ENCODE data around the gene AHRR. TPM values are rescaled to one million over a fixed set of nuclear protein-coding genes. Genes with fewer than 3 reads are reported as not detected.

Gene AHRR
- total RNA-seq, 6 experiments from 2014 or later: 0.06 to 0.81 (median 0.43) TPM

DNA sequence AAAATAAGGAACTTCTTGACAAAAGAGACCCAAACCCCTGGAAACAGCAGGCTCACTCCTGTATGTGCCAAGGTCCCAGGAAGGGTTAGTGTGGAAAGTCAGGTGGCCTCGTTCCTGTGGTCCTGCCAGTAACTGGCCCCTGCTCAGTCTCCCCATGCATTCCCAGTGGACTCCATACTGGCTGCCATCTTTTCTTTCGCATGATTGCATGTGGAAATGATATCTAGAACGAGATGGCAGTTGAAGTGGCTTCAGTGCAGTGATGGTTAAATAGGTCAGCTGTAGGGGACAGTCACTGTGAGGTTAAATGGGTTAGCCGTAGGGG is 30.4 kb downstream of the AHRR start:
- no peak for DNase-seq
- intact Hi-C loops (cut with DNase I): no loop called here
- 64% methylated on average over 4 of the region's 4 CpGs for WGBS (ENCODE audit: insufficient coverage, low coverage, low lambda C conversion rate, missing lambda C conversion rate)

DNA sequence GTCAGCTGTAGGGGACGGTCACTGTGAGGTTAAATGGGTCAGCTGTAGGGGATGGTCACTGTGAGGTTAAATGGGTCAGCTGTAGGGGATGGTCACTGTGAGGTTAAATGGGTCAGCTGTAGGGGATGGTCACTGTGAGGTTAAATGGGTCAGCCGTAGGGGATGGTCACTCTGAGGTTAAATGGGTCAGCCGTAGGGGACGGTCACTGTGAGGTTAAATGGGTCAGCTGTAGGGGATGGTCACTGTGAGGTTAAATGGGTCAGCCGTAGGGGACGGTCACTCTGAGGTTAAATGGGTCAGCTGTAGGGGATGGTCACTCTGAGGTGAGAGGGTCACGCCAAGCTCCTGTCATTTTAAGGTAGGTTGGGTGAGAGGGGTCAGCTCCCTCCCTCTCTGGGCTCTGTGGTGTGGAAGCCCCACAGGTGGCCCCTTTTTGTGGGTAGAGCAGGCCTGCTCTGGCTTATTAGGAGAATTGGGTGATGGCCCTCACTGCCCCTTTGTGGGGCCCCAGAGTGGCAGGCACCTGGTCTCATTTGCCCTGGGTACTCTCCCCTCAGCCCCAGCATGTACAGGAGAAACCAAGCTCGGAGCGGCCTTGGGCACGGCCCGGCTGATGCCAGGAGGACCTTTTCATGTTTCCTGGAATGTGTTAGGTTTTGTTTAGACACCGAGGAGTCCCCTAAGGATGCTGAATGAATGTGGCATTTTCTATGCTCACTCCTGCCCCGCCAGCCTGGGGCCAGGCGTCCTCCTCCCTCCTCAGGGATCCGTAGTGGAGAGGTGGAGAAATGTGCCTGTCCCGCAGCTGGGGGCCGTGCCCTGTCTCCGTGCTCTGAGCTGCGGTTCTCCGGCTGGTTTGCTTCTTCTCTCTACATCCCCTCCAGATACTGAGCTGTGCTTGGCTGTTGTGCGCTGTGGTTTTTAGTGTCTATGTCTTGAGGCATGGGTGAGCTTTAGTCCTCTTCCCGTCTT is 31.4 kb downstream of the AHRR start:
- DNase-seq (no peak), ATAC-seq (peak in 1 of 4 donors; percentile 30)
- intact Hi-C loops (cut with DNase I): no loop called here

More for the DNA sequence above, 30.4 kb downstream of the AHRR start:
- Histone ChIP-seq H3K27me3 (no peaks in the 10 kb centered on the region), H3K4me3 (no peak overlapping the region), H3K9me3 (no peaks in the 10 kb centered on the region), H3K36me3 (no peaks in the 10 kb centered on the region), H3K4me1 (no peaks in the 10 kb centered on the region), H3K27ac (no peak overlapping the region)
- TF ChIP-seq, protein P1, sequence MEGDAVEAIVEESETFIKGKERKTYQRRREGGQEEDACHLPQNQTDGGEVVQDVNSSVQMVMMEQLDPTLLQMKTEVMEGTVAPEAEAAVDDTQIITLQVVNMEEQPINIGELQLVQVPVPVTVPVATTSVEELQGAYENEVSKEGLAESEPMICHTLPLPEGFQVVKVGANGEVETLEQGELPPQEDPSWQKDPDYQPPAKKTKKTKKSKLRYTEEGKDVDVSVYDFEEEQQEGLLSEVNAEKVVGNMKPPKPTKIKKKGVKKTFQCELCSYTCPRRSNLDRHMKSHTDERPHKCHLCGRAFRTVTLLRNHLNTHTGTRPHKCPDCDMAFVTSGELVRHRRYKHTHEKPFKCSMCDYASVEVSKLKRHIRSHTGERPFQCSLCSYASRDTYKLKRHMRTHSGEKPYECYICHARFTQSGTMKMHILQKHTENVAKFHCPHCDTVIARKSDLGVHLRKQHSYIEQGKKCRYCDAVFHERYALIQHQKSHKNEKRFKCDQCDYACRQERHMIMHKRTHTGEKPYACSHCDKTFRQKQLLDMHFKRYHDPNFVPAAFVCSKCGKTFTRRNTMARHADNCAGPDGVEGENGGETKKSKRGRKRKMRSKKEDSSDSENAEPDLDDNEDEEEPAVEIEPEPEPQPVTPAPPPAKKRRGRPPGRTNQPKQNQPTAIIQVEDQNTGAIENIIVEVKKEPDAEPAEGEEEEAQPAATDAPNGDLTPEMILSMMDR (IDR thresholded peaks at IDR 0.05): no peak
- TF ChIP-seq POLR2A (IDR thresholded peaks at IDR 0.05): no peak
- no peak for ATAC-seq

DNA sequence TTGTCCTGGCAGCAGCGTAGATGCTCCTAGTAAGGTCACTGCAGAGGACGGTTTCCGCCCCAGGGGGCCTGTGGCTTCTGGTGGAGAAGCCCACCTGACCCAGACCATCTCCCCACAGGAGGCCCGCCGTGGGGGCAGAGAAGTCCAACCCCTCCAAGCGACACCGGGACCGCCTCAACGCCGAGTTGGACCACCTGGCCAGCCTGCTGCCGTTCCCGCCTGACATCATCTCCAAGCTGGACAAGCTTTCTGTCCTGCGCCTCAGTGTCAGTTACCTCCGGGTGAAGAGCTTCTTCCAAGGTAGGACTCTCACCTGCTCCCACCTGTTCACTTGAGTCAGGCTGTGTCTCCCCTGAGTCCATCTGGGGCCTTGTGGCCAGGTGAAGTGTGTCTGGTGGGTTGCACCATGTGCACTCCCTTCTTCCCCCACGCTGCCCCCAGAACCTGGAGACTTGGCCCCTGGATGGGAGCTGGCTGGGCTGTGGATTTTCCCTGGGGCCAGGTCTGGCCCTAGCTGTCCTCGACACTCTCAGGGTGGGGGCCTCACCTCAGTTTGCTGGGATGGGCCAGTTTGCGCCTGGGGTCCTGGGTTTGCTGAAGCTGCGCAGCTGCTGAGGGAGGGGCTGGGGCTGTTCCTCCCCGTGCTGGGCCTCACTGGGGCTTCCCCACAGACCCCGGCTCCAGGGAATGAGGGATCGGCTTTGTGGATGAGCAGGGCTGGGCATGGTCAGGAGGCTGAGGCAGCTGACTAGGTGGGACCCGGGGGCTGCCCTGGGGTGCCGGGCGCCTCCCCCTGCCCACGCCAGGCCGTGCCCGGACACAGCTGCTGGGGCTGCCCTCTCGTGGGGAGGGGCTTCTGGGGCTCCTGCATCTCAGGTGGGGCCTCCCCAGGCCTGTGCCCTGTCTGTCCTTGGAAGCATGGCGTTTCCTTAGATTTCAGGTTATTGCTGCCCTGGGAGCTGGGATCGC is 32.4 kb downstream of the AHRR start:
- ATAC-seq (peak in 1 of 4 donors; percentile 49), DNase-seq (no peak)
- Histone ChIP-seq H3K36me3 (no peaks in the 10 kb centered on the region), H3K9me3 (no peaks in the 10 kb centered on the region), H3K4me1 (no peaks in the 10 kb centered on the region), H3K27me3 (no peaks in the 10 kb centered on the region), H3K27ac (no peak overlapping the region), H3K4me3 (no peak overlapping the region)
- WGBS (ENCODE audit: insufficient coverage, low coverage, low lambda C conversion rate, missing lambda C conversion rate): 90% methylated on average over 4 of the region's 30 CpGs
- no peak for TF ChIP-seq POLR2A (IDR thresholded peaks at IDR 0.05)
- TF ChIP-seq, protein P1 (IDR thresholded peaks at IDR 0.05): no peak
- intact Hi-C loops (cut with DNase I): no loop called here

More for the DNA sequence above, 31.4 kb downstream of the AHRR start:
- Histone ChIP-seq H3K4me3 (no peak overlapping the region), H3K36me3 (no peaks in the 10 kb centered on the region), H3K4me1 (no peaks in the 10 kb centered on the region), H3K27me3 (no peaks in the 10 kb centered on the region), H3K9me3 (no peaks in the 10 kb centered on the region), H3K27ac (no peak overlapping the region)
- TF ChIP-seq POLR2A (IDR thresholded peaks at IDR 0.05): no peak
- TF ChIP-seq, protein P1 (IDR thresholded peaks at IDR 0.05): no peak
- WGBS (ENCODE audit: insufficient coverage, low coverage, low lambda C conversion rate, missing lambda C conversion rate): 45% methylated on average over 8 of the region's 22 CpGs

DNA sequence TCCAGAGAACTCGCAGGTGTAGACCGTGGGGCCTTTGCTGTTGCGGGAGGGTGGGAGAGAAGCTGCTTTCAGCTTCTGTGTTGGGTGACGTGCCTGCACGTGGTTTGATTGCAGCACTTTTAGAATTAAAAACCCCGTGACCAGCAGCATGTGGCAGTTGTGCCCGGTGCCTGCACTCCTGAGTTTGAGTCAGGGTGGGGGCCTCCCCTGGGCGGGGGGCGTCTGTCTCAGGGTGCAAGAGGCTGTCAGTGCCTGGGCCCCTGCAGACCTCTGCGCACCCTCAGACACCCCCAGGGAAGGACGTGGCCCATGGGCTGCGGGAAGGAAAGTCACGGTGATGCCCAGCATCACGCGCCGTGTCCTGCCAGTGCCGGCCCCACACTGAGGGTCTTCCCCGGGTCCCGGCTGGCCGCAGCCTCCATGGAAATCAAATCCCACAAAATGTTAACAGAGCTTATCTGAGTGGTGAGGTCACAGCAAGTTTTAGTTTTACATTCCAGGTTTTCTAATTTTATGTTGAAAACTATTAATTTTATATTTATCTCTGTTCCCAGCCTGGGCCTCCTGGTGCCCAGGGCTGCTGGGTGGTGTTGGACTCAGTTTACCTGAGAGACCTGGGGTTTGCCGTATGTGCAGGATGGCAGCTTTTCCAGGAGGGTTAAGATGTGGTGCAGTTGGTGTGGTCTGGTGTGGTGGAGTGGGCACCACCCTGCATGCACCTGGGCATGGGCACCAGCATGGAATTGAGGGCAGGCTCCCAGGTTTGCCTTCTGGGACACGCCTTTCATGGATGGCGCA is 33.3 kb downstream of the AHRR start:
- H3K27ac ChIP-seq: no peak overlapping the region
- H3K9me3 ChIP-seq: no peaks in the 10 kb centered on the region
- TF ChIP-seq, protein P1 (IDR thresholded peaks at IDR 0.05): no peak
- no peak for TF ChIP-seq POLR2A (IDR thresholded peaks at IDR 0.05)
- H3K36me3 ChIP-seq: no peaks in the 10 kb centered on the region
- no peaks in the 10 kb centered on the region for H3K4me1 ChIP-seq
- 60% methylated on average over 1 of the region's 23 CpGs for WGBS (ENCODE audit: insufficient coverage, low coverage, low lambda C conversion rate, missing lambda C conversion rate)
- intact Hi-C loops (cut with DNase I): no loop called here
- no peaks in the 10 kb centered on the region for H3K27me3 ChIP-seq
- H3K4me3 ChIP-seq: no peak overlapping the region
- ATAC-seq (peak in 1 of 4 donors; percentile 40), DNase-seq (no peak)
